GM10266 (cell line): ENCODE measurements around the gene CLPX.

Experiments used
- DNase-seq: peaks from one replicate; pipeline ENCODE4 v3.0.0; 2012; ENCODE audit errors: extremely low spot score
- CTCF ChIP-seq: IDR thresholded peaks from 2 replicates; pipeline ENCODE4 v1.5.1; 2012; ENCODE audit warnings: mild to moderate bottlenecking, low read depth; ENCODE audit not compliant: control insufficient read depth, insufficient read depth; ENCODE audit errors: missing control alignments

The CLPX gene

DNA sequence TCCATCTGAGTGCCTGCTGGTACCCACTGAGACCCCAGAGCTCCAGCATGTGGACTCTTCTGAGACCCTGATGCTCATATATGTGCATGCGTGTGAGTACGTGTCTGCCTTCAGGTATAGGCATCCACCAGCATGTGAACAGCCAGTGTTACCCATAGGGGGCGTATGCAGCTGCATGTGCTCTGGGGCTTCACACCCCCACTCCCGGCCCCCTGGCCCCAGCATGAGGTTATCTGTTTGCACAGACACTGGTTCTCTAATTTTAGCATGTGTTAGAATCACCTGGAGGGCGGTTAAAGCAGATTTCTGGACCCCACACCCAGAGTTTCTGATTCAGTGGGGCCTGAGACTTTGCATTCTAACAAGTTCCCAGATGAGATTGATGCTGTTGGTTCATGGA is 27.0 kb upstream of the CLPX start:
- peak; percentile 62 for TF ChIP-seq CTCF
- peak; percentile 72 for DNase-seq

DNA sequence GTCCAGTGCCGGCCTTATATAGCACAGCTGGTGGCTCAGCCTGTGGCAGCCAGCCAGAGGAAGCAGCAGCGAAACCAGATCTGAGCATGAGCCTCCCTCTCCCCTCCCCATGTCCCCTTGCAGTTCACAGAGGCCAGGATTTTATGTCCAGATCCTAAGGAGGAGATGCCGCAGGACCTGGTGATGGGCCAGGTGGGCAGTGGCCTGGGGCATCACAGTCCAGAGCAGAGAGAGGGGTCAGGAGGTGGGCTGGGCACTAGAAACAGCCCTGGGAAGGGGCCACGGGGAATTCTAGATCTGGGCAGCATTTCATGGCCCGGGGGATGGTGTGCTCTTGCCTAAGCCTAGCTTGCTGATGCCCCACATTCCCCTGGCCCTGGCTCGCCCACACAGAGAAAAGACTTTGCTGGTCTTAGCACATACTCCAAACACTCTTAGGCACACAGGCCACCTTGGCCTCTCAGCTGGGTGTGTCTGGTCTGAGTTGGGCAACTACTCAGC is 26.4 kb upstream of the CLPX start:
- DNase-seq: no peak
- no peak for TF ChIP-seq CTCF

GRCh38 chr15:65210770-65211481 is 25.8 kb upstream of the CLPX start, which contains the start of gene CILP:
Gene CILP, minus strand, starts transcription at chr15:65211473. Its CDS starts 1,718 bp downstream, at chr15:65209755.
- TF ChIP-seq CTCF: no peak
- DNase-seq: no peak

DNA sequence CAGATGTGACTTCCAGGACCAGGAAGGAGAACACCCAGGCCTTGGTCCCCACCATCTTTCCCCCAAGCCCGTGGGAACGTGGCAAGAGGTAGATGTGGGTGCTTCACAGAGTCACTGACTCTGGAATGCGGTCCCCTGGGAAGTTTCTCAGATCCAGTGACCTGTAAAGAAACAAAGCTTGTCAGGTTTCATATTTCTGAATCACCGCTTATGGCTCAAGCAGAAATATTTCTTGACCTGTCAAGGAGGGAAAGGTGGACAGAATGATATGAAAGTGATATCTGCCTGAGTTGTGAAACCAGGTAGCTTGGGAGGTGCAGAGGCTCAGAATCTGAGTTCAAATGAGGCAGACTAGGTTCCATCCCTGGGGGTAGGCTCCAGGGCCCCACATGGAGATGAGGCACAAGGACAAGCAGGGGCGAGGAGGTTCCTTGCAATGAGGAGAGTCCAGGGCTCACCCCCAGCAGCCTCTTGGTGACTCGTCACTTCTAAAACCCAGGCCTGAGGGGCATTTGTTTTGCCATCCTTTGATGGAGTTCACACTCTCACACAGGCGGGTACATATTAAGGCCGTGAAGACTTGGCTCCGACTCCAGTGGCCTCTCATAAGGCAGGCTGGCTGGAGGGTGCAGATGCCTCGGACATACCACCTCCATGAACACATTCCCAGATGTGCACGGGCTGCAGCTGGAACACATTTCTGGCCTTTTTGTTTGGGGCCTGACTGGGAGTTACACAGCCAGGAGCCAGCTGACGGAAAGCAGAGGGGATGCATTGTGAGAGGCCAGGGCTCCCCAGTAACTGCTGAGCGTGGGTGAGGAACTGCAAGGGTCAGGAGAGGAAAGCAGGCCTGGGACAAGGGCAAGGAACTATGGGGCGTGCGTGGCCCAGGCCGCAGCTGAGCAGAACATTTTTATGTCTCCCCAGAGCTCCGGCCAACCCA is 24.8 kb upstream of the CLPX start:
- no peak for DNase-seq
- no peak for TF ChIP-seq CTCF

GRCh38 chr15:65208647-65209046 is 23.5 kb upstream of the CLPX start:
- TF ChIP-seq CTCF: no peak
- DNase-seq: no peak

- DNase-seq: no peak
- no peak for TF ChIP-seq CTCF
Observed at GRCh38 chr15:65207280-65207840, 22.2 kb upstream of the CLPX start.
